Stimulated activated CD4-positive, alpha-beta T cell treated with anti-CD3 and anti-CD28 coated beads, Interleukin-1b, Interleukin-23, amount 100 ng/mL, for 24 hours (primary cell): ENCODE data around the gene C19orf44.
A peak's percentile ranks its signal among the peaks of the same experiment; 100 is the strongest.
"Not testable (repeated sequence)": the region's sequence is repeated elsewhere in the genome, so short reads cannot be mapped to it uniquely, and the experiment has no call there.

Experiments used
- DNase-seq, 4 experiments: peaks; one replicate each; pipeline ENCODE4 v3.0.0-alpha.2; 2020; ENCODE audit warnings: low read depth in 4 of 4, low spot score in 1 of 4

C19orf44 gene

GRCh38 chr19:16466802-16467427, 29.3 kb upstream of the C19orf44 start:
- DNase-seq: not testable (repeated sequence)

DNA sequence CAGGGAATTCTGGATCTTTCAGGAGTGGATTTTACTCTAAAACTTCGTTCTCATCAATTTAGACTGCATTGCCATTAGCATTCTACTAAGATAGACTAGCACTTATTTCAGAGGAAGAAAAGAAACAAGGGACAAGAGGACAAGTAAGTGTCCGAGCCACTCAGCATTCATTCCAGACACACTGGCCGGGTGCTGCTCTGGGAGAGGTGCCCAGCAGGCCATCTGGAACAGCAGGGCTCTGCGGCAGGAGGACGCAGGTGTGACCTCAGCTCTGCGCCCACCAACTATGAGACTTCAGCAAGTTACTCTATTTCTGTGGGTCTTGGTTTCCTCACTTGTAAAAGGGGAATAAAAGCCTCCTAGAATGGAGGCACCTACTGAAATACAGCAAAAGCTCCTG, 28.6 kb upstream of the C19orf44 start:
- DNase-seq: no peak

- DNase-seq: no peak
Observed at GRCh38 chr19:16470541-16470910, 25.7 kb upstream of the C19orf44 start.

GRCh38 chr19:16470911-16471811, 25.0 kb upstream of the C19orf44 start:
- DNase-seq: peak in 1 of 4 experiments; percentile 13

DNA sequence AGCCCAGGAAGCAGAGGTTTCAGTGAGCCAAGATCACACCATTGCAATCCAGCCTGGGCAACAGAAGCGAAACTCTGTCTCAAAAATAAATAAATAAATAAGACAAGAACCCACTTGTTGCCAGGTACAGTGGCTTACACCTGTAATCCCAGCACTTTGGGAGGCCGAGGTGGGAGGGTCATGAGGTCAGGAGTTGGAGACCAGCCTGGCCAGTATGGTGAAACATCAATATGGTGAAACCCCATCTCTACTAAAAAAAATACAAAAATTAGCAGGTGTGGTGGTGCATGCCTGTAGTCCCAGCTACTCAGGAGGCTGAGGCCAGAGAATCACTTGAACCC, 23.7 kb upstream of the C19orf44 start:
- not testable (repeated sequence) for DNase-seq

GRCh38 chr19:16472992-16473391, 23.2 kb upstream of the C19orf44 start:
- DNase-seq: no peak

- no peak for DNase-seq
Observed at GRCh38 chr19:16473875-16474392, 22.3 kb upstream of the C19orf44 start.

- no peak for DNase-seq
Observed at GRCh38 chr19:16476401-16476800, 19.8 kb upstream of the C19orf44 start.

DNA sequence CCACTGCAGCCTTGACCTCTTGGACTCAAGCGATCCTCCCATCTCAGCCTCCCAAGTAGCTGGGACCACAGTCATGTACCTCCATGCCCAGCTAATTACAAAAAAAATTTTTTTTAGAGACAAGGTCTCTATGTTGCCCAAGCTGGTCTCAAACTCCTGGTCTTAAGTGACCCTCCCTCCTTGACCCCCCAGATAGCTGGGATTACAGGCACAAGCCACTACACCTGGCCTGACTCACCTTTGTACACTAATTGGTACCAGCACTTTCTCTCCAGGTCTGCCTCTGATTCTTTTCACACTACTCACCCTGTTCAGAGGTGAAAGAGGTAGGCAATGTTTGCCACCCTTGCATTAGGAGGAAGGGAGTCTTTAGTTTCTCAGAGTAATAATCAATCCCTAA, 18.9 kb upstream of the C19orf44 start:
- no peak for DNase-seq

GRCh38 chr19:16482745-16483144, 13.4 kb upstream of the C19orf44 start:
- DNase-seq: no peak

DNA sequence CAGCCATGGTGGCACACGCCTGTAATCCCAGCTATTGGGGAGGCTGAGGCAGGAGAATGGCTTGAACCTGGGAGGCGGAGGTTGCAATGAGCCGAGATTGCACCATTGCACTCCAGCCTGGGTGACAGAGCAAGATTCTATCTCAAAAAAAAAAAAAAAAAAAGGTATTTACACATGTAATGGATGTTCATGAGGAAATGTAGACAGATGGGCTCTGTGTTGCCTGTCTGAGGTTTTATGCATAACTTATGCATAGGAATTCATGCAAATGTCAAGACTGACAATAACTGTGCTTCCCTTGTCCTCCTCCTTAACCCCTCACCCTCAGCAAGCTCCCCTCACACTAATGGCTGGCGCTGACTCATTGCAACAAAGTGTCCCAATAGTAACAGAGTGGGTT, 9.7 kb upstream of the C19orf44 start:
- DNase-seq: not testable (repeated sequence)

DNA sequence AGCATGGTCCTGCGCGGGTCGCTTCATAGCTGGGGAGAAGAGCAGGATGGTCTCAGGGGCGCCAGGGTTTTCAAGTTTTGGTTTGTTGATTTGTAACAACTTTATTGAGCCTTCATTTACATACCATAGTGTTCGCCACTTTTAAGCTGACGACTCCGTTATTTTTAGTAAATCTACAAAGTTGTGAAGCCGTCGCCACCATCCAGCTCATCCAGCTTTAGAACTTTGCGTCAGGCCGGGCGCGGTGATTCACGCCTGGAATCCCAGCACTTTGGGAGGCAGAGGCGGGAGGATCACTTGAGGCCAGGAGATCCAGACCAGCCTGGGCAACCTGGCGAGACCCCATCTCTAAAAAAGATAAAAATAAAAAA, 404 bp downstream of the C19orf44 start:
- DNase-seq: no peak

DNA sequence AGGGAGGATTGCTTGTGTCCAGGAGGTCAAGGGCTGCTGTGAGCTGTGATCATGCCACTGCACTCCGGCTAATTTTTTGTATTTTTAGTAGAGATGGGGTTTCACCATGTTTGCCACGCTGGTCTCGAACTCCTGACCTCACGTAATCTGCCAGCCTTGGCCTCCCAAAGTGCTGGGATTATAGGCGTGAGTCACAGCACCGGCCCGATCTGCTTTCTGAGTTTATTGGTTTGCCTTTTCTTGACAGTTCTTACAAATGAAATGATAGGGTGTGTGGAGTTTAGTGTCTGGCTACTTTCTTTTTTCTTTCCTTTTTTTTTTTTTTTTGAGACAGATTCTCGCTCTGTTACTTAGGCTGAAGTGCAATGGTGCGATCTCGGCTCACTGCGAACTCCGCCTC, 848 bp downstream of the C19orf44 start:
- DNase-seq: no peak

DNA sequence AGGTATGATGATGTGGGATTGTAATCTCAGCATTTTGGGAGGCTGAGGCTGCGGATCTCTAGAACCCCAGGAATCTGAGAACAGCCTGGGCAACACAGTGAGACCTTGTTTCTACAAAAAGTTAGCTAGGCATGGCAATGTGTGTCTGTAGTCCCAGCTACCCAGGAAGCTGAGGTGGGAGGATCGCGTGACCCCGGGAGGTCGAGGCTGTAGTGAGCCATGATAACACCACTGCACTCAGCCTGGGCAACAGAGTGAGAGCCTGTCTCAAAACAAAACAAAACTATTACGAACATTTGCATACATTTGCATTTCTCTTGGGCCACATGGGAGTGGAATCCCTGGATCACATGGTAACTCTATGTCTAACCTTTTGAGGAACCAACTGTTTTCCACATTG, 1.6 kb downstream of the C19orf44 start:
- no peak for DNase-seq

GRCh38 chr19:16504271-16504670, 8.1 kb downstream of the C19orf44 start:
- DNase-seq: no peak

GRCh38 chr19:16506161-16506560, 10.0 kb downstream of the C19orf44 start:
- DNase-seq: not testable (repeated sequence)

GRCh38 chr19:16506961-16507360, 10.8 kb downstream of the C19orf44 start:
- no peak for DNase-seq

- DNase-seq: no peak
Observed at GRCh38 chr19:16508546-16508945, 12.4 kb downstream of the C19orf44 start.

- DNase-seq: no peak
Observed at GRCh38 chr19:16509141-16510061, 13.2 kb downstream of the C19orf44 start.

GRCh38 chr19:16512611-16513010, 16.4 kb downstream of the C19orf44 start:
- not testable (repeated sequence) for DNase-seq

DNA sequence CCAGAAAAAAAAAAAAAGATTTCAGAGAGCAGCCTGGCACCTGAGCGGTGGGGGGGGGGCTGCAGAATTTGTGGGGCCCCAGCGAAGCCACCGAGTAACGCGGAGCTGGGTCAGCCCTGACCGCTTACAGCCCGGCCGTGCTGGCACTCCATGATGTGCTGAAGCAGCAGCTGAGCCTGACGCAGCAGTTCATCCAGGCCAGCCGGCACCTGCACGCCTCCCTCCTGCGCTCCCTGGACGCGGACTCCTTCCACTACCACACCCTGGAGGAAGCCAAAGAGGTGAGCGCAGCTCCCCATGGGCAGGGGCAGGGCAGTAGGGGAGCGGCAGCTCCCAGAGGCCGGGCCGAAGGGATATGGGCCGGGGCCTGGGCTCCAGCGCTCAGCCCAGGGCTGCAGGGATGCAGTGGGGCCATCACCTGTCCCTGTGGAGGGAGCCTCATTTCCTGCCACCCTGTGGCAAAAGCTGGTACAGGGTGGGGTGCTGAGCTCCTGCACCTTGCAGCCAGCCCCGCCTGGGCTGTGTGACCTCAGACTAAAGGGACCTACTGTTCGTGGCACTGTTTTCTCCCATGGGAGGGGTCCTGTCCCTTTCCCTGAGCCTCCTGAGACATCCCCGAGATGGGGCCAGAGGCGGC, 18.3 kb downstream of the C19orf44 start:
- DNase-seq: no peak
